ENCODE results near the gene ATP5F1D. TPM values are rescaled to one million over a fixed set of nuclear protein-coding genes. Genes with fewer than 3 reads are reported as not detected.

ATP5F1D gene
- total and polyA plus RNA-seq, 4 donors, result 27.1 to 266 (median 187) TPM

DNA sequence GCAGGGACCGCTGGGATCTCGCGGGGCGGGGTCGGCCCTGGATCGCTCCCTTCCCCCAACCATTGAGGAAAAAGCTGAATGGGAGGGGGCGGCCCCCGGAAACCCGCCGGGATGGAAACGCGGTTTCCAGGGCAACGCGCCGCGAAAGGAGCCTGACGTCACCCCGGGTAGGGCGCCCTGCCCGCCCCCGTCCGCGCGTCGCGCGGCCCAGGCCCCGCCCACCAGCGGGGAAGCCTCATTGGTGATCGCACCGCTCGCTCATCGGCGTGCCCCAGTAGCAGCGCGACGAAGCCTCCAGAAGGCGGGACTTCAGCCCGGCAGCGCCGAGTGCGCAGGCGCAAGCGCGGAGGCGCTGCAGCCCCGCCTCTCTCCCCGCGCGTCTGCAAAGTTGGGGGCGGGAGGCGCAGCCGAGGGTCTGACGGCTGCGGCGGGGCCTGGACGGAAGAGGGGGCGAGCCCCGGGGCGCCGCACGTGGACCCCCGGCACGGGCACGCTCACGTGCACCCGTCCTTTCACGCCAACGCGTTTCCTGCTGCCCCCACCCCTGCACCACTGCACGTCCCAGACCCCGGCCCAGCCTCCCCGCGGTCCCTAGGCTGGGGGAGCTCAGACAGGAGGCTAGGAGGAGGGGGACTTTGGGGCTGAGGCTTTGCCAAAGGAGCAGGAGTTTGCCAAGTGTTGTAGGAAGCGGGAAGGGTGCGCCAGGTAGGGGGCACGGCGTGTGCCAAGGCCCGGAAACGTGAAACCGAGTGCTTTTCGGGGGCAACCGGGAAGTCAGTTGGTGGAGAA is 19.4 kb downstream of the ATP5F1D start:
- WGBS, 2 donors, result 0 to 1% methylated on average over 48 to 83 of the region's 83 CpGs
- peaks cover 3 to 15% (median 5%) of the 10 kb centered on the region in 4 donors for H3K36me3 ChIP-seq (ENCODE audit: control insufficient read depth in 4 of 4, insufficient read depth in 4 of 4, low read length in 4 of 4)
- H3K4me3 ChIP-seq, result peak overlapping the region; percentile 39
- peak; percentile 96 to 98 (median 98) for DNase-seq
- no peaks in the 10 kb centered on the region for H3K27me3 ChIP-seq (ENCODE audit: control insufficient read depth in 3 of 3, insufficient read depth in 3 of 3, low read length in 2 of 3)
- peaks cover 0 to 40% (median 30%) of the 10 kb centered on the region in 5 donors for H3K4me1 ChIP-seq (ENCODE audit: control insufficient read depth in 5 of 5, insufficient read depth in 5 of 5, low read length in 5 of 5)
- H3K9me3 ChIP-seq (ENCODE audit: control insufficient read depth in 4 of 4, insufficient read depth in 3 of 4, low read length in 3 of 4), result no peaks in the 10 kb centered on the region
- peak; percentile 83 for ATAC-seq (ENCODE audit: insufficient read depth, low FRiP score)
- TF ChIP-seq, protein P1, sequence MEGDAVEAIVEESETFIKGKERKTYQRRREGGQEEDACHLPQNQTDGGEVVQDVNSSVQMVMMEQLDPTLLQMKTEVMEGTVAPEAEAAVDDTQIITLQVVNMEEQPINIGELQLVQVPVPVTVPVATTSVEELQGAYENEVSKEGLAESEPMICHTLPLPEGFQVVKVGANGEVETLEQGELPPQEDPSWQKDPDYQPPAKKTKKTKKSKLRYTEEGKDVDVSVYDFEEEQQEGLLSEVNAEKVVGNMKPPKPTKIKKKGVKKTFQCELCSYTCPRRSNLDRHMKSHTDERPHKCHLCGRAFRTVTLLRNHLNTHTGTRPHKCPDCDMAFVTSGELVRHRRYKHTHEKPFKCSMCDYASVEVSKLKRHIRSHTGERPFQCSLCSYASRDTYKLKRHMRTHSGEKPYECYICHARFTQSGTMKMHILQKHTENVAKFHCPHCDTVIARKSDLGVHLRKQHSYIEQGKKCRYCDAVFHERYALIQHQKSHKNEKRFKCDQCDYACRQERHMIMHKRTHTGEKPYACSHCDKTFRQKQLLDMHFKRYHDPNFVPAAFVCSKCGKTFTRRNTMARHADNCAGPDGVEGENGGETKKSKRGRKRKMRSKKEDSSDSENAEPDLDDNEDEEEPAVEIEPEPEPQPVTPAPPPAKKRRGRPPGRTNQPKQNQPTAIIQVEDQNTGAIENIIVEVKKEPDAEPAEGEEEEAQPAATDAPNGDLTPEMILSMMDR (IDR thresholded peaks at IDR 0.05; ENCODE audit: control extremely low read depth, extremely low read depth), result no peak
- peak overlapping the region; percentile 83 to 98 for H3K27ac ChIP-seq (ENCODE audit: low read depth in 1 of 2, low read length in 1 of 2)
- H3K9ac ChIP-seq (ENCODE audit: insufficient read depth in 1 of 2, low read length in 2 of 2), result peak overlapping the region; percentile 67 to 75

DNA sequence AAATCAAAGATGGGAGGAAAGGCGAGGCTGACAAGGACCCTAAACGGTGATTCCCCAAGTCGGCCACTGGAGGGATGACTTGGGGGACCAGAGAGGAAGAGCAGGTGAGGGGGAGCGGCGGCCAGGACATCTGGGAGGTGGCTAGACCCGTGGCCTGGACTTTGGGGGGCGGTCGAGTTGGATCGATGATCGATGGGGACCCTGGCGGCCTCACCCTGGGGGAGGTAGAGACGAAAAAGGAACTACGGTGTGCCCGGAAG is 19.9 kb downstream of the ATP5F1D start:
- Histone ChIP-seq H3K36me3 (ENCODE audit: control insufficient read depth in 4 of 4, insufficient read depth in 4 of 4, low read length in 4 of 4) (peaks cover 2 to 12% (median 4%) of the 10 kb centered on the region in 4 donors), H3K4me3 (peak overlapping the region; percentile 39), H3K9ac (ENCODE audit: insufficient read depth in 1 of 2, low read length in 2 of 2) (peak overlapping the region; percentile 67 to 75), H3K27ac (ENCODE audit: low read depth in 1 of 2, low read length in 1 of 2) (peak overlapping the region; percentile 82 to 98), H3K4me1 (ENCODE audit: control insufficient read depth in 5 of 5, insufficient read depth in 5 of 5, low read length in 5 of 5) (peaks cover 0 to 45% (median 32%) of the 10 kb centered on the region in 5 donors), H3K9me3 (ENCODE audit: control insufficient read depth in 4 of 4, insufficient read depth in 3 of 4, low read length in 3 of 4) (no peaks in the 10 kb centered on the region), H3K27me3 (ENCODE audit: control insufficient read depth in 3 of 3, insufficient read depth in 3 of 3, low read length in 2 of 3) (no peaks in the 10 kb centered on the region)
- 10 to 12% methylated on average over 14 of the region's 14 CpGs for WGBS, 2 donors
- ATAC-seq (ENCODE audit: insufficient read depth, low FRiP score) (no peak), DNase-seq (peak in 1 of 3 donors; percentile 36)
- TF ChIP-seq, protein P1 (IDR thresholded peaks at IDR 0.05; ENCODE audit: control extremely low read depth, extremely low read depth), result no peak

GRCh38 chr19:1261798-1262622 is 20.5 kb downstream of the ATP5F1D start:
- H3K27ac ChIP-seq (ENCODE audit: low read depth in 1 of 2, low read length in 1 of 2), result peak overlapping the region; percentile 82 to 98
- no peaks in the 10 kb centered on the region for H3K9me3 ChIP-seq (ENCODE audit: control insufficient read depth in 4 of 4, insufficient read depth in 3 of 4, low read length in 3 of 4)
- peak overlapping the region; percentile 39 for H3K4me3 ChIP-seq
- H3K9ac ChIP-seq (ENCODE audit: insufficient read depth in 1 of 2, low read length in 2 of 2), result no peak overlapping the region
- ATAC-seq (ENCODE audit: insufficient read depth, low FRiP score), result peak; percentile 10
- DNase-seq, result peak in 2 of 3 donors; percentile 28 to 39
- TF ChIP-seq, protein P1 (IDR thresholded peaks at IDR 0.05; ENCODE audit: control extremely low read depth, extremely low read depth), result no peak
- H3K36me3 ChIP-seq (ENCODE audit: control insufficient read depth in 4 of 4, insufficient read depth in 4 of 4, low read length in 4 of 4), result peaks cover 0 to 7% (median under 1%) of the 10 kb centered on the region in 4 donors
- H3K27me3 ChIP-seq (ENCODE audit: control insufficient read depth in 3 of 3, insufficient read depth in 3 of 3, low read length in 2 of 3), result no peaks in the 10 kb centered on the region
- WGBS, 2 donors, result 25 to 42% methylated on average over 25 to 28 of the region's 28 CpGs
- peaks cover 0 to 50% (median 32%) of the 10 kb centered on the region in 5 donors for H3K4me1 ChIP-seq (ENCODE audit: control insufficient read depth in 5 of 5, insufficient read depth in 5 of 5, low read length in 5 of 5)
